Aorta (tissue), 5 donors: Measurements from ENCODE around the gene YAE1. TPM values are rescaled to one million over a fixed set of nuclear protein-coding genes. Genes with fewer than 3 reads are reported as not detected.
A peak's percentile ranks its signal among the peaks of the same experiment; 100 is the strongest.

Source experiments
- ATAC-seq: fragments of 200-7000 bp; cut with Tn5 transposase; one replicate; pipeline ENCODE4 v1.9.1; 2022; ENCODE audit warnings: moderate library complexity; ENCODE audit not compliant: low FRiP score
- DNase-seq, 2 donors: peaks; one replicate each; pipeline ENCODE4 v3.0.0-alpha.2; 2020
- H3K27ac ChIP-seq, 2 donors: one replicate each; pipeline ENCODE4 v1.5.1; 2013; ENCODE audit warnings: low read length in 2 of 2, mild to moderate bottlenecking in 2 of 2, moderate library complexity in 2 of 2, control low read depth in 1 of 2, inconsistent platforms in 1 of 2, low read depth in 1 of 2
- H3K27me3 ChIP-seq, 2 donors: one replicate each; pipeline ENCODE4 v1.6.1; 2013; ENCODE audit warnings: control low read depth in 1 of 2, low read length in 1 of 2, mild to moderate bottlenecking in 1 of 2, moderate library complexity in 1 of 2; ENCODE audit not compliant: insufficient read depth in 2 of 2, control insufficient read depth in 1 of 2
- H3K36me3 ChIP-seq, 2 donors: one replicate each; pipeline ENCODE4 v1.6.1; 2013; ENCODE audit warnings: control low read depth in 1 of 2, low read length in 1 of 2, mild to moderate bottlenecking in 1 of 2; ENCODE audit not compliant: insufficient read depth in 2 of 2, control insufficient read depth in 1 of 2
- H3K4me1 ChIP-seq, 2 donors: one replicate each; pipeline ENCODE4 v1.6.1; 2013; ENCODE audit warnings: low read length in 2 of 2, control low read depth in 1 of 2, mild to moderate bottlenecking in 1 of 2, moderate library complexity in 1 of 2; ENCODE audit not compliant: insufficient read depth in 2 of 2, control insufficient read depth in 1 of 2
- H3K4me3 ChIP-seq, 2 donors: one replicate each; pipeline ENCODE4 v1.5.1; 2013; ENCODE audit warnings: low read length in 2 of 2, control low read depth in 1 of 2, mild to moderate bottlenecking in 1 of 2
- H3K9me3 ChIP-seq: one replicate; pipeline ENCODE4 v1.6.1; 2013; ENCODE audit warnings: mild to moderate bottlenecking, low read length; ENCODE audit not compliant: control insufficient read depth
- WGBS, 2 donors: extraction: QIAGEN DNeasy Blood & Tissue Kit; methylation state at CpG; one replicate each; pipeline ENCODE4 v1.1.7; 2013; 5-methylcytosine and 5-hydroxymethylcytosine counted together
- intact Hi-C, 2 donors: fragments of 100-400 bp; cut with DNase I; formaldehyde crosslinking; loops; one replicate each; pipeline versions ENCODE4 v1.14.2 to v1.15.0; 2022
- long read RNA-seq, 2 donors: library from polyadenylated mRNA; unstranded; transcript quantifications; one replicate each; pipeline ENCODE4 v2.0.0, GENCODE V29; 2020 to 2021
- polyA plus RNA-seq, 2 donors: library from polyadenylated mRNA; stranded (reverse); fragments of 200-250 nt; gene quantifications; one replicate each; pipeline ENCODE4 v1.2.3, GENCODE V29; 2013
- total RNA-seq, 2 donors: library from RNA; stranded (reverse); fragmentation: NEBNext Ultra II Directional; extraction: Animal tissue kit (Norgen Biotek cat#: 25700); gene quantifications; one replicate each; pipeline ENCODE4 v1.2.1, GENCODE V29; 2021
- donor health status: healthy with polysubstance abuse.
- donor health status: Bipolar disorder and iron deficiency.
- donor health status: DM: no; HTN: no; CAD: no.
- donor health status: DM: no; HTN: no; CAD: no.
- donor health status: DM: yes; HTN: yes; CAD: no.

Gene YAE1
- total RNA-seq (10 to 100 TPM; 14.6 to 20.8 TPM), polyA plus RNA-seq (10 to 100 TPM; 15.8 to 21.4 TPM)
- long read RNA-seq, donor 1, transcript YAE1-201 (3 exons, 899 nt): major isoform, 6 of 12 reads
- long read RNA-seq, donor 1, partial matches to known transcripts: 1 of 12 reads
- long read RNA-seq, donor 1, other reads (novel, unspliced or antisense): 3 of 12 reads
- long read RNA-seq, donor 2, partial matches to known transcripts: 0 of 7 reads
- long read RNA-seq, donor 2, other reads (novel, unspliced or antisense): 3 of 7 reads

DNA sequence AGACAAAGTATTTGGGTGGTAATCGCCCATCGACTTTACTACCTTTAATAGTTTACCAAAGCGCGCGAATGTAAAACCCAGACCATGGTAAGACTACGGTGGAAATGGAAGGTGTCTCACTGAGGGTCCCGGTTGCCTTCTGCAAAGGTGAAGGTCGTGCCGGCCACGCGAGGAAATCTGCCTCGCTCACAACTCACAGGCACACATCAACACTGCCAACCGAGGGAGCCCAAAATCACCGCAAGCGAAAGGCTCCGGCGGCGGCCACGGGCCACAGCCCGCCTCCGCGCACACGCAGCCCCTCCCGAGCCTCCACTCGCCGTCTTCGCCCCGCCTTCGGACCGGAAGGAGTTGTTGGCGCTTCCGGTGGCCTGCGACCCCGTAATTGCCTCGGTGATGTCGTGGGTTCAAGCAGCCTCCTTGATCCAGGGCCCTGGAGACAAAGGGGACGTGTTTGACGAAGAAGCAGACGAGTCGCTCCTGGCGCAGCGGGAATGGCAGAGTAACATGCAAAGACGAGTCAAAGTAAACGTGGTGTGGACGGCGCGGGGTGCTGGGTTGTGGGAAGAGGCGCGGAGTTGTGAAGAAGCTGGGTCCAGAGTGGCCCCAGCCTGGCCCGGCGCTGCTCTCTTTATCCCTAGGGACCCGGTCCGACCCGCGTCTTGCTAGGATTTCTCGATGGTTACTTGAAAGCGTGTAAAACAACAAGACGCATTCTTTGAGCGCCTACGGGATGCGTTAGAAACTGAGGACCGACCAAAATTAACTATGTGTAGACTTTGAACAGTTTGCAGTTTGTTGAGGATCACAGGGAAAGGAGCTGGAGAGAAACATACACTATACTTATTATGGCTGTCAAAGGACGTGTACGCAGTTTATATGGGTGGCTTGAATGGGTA is at the start of gene YAE1:
YAE1 (plus strand) TSS at position 382 of the 899 bp plus-strand sequence; CDS start at position 397, 15 bp downstream.
- H3K9me3 ChIP-seq: no peaks in the 10 kb centered on the region
- H3K36me3 ChIP-seq: peaks cover 0 to 1% of the 10 kb centered on the region in 2 donors
- no peaks in the 10 kb centered on the region for H3K27me3 ChIP-seq
- peak; percentile 88 to 95 for DNase-seq
- WGBS, 2 donors: 0% methylated on average over 63 to 64 of the region's 64 CpGs
- peak; percentile 96 for ATAC-seq
- peak within 1 kb of the TSS; percentile 67 to 73 for H3K4me3 ChIP-seq
- peaks cover 0 to 3% of the 10 kb centered on the region in 2 donors for H3K4me1 ChIP-seq
- intact Hi-C loops: loop anchor here in 1 of 2 donors (5.0 kb wide), 1 partner anchor 166 kb away; no protein-coding TSS in a partner anchor
- peak within 1 kb of the TSS in 1 of 2 donors; percentile 82 for H3K27ac ChIP-seq

GRCh38 chr7:39516498-39516897 is 49.7 kb upstream of the YAE1 start:
- 74 to 80% methylated on average over 7 of the region's 7 CpGs for WGBS, 2 donors
- intact Hi-C loops: loop anchor here (5.0 kb wide), 2 partner anchors 584 to 719 kb away; no protein-coding TSS in a partner anchor

DNA sequence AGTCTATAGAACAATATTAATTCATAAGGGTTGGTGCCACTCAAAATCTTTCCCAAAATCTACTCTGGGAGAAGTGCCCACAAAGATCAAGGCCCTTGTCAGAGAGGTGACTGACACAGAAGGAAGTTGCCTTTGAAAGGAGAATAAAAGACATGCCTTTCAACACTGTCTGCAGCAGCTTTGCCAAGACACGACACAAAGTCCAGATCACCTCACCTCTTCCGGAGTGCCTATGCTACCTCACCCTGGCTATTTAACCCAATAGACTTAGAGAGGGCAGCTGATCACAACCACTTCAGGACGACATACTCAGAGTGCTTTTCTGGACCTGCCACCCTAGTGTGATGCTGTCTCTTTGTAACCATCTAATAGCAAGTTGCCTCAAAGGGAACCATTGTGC is 49.0 kb upstream of the YAE1 start:
- H3K36me3 ChIP-seq: no peaks in the 10 kb centered on the region
- no peak overlapping the region for H3K4me3 ChIP-seq
- no peaks in the 10 kb centered on the region for H3K4me1 ChIP-seq
- no peak overlapping the region for H3K27ac ChIP-seq
- no peaks in the 10 kb centered on the region for H3K9me3 ChIP-seq
- H3K27me3 ChIP-seq: no peaks in the 10 kb centered on the region
- intact Hi-C loops: loop anchor here (5.0 kb wide), 2 partner anchors 585 to 720 kb away; no protein-coding TSS in a partner anchor
- 51 to 52% methylated on average over 3 of the region's 3 CpGs for WGBS, 2 donors
- ATAC-seq (no peak), DNase-seq (no peak)

More at GRCh38 chr7:39516498-39516897, 49.7 kb upstream of the YAE1 start:
- Histone ChIP-seq H3K4me1 (no peaks in the 10 kb centered on the region), H3K27ac (no peak overlapping the region), H3K36me3 (no peaks in the 10 kb centered on the region), H3K27me3 (no peaks in the 10 kb centered on the region), H3K9me3 (no peaks in the 10 kb centered on the region), H3K4me3 (no peak overlapping the region)
- ATAC-seq (no peak), DNase-seq (no peak)

- ATAC-seq (no peak), DNase-seq (no peak)
- intact Hi-C loops: no loop called here
Observed at GRCh38 chr7:39525926-39526325, 40.3 kb upstream of the YAE1 start.

DNA sequence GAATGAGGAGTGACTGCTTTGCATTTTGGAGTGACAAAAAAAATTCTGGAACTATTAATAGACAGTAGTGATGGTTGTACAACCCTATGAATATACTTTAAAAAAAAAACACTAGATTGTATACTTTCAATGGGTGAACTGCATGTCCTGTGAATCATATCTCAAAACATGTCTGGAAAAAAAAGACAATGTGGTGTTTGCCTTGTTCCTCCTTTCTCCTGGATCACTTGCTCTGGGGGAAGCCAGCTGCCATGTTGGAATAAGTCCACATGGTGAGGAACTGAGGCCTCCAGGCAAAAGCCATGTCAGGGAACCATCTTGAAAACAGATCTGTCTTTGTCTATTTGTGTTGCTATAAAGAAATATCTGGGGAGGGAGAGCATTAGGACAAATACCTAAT is 39.5 kb upstream of the YAE1 start:
- Histone ChIP-seq H3K36me3 (no peaks in the 10 kb centered on the region), H3K27ac (no peak overlapping the region), H3K4me1 (no peaks in the 10 kb centered on the region), H3K4me3 (no peak overlapping the region), H3K27me3 (no peaks in the 10 kb centered on the region), H3K9me3 (no peaks in the 10 kb centered on the region)
- no peak for DNase-seq
- intact Hi-C loops: no loop called here
- no peak for ATAC-seq

More at GRCh38 chr7:39525926-39526325, 40.3 kb upstream of the YAE1 start:
- Histone ChIP-seq H3K4me3 (no peak overlapping the region), H3K4me1 (no peaks in the 10 kb centered on the region), H3K36me3 (no peaks in the 10 kb centered on the region), H3K27me3 (no peaks in the 10 kb centered on the region), H3K9me3 (no peaks in the 10 kb centered on the region), H3K27ac (no peak overlapping the region)
- 93 to 94% methylated on average over 1 of the region's 1 CpG for whole genome bisulfite sequencing, 2 donors

DNA sequence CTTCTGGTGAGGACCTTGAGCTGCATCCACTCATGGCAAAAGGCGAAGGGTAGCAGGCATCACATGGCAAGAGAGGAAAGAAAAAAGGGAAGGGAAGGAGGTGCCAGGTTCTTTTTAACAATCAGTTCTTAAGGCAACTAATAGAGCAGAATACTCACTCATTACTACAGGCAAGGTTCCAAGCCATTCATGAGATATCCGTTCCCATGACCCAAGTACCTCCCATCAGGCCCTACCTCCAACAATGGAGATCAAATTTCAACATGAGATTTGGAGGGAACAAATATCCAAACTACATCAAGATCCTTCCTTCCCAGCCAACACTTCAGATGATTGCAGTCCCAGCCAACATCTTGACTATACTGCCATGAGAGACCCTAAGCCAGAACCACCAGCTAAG is 38.9 kb upstream of the YAE1 start:
- WGBS, 2 donors: 53 to 60% methylated on average over 2 of the region's 2 CpGs

DNA sequence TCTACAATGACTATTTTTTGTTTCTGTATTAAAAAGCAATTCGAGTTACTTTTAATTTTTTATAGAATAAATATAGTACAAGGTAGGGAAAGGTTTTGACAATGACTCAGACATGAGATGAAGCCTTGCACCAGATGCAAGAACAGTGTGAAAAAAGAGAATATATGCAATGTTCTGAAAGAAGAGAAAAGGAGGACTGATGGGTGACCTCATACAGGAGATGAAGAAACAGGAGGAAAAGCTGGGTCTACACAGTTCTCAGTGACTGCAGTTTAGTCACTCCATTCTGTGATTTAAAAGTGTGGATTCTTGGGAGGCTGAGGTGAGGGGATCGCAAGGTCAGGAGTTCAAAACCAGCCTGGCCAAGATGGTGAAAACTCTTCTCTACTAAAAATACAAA is 38.3 kb upstream of the YAE1 start:
- Histone ChIP-seq H3K27me3 (no peaks in the 10 kb centered on the region), H3K36me3 (no peaks in the 10 kb centered on the region), H3K4me1 (no peaks in the 10 kb centered on the region), H3K27ac (no peak overlapping the region), H3K9me3 (no peaks in the 10 kb centered on the region), H3K4me3 (no peak overlapping the region)
- WGBS, 2 donors: 72 to 74% methylated on average over 2 of the region's 2 CpGs
- no peak for ATAC-seq
- intact Hi-C loops: no loop called here
- DNase-seq: no peak

More for the DNA sequence above, 38.9 kb upstream of the YAE1 start:
- Histone ChIP-seq H3K9me3 (no peaks in the 10 kb centered on the region), H3K4me3 (no peak overlapping the region), H3K27ac (no peak overlapping the region), H3K36me3 (no peaks in the 10 kb centered on the region), H3K4me1 (no peaks in the 10 kb centered on the region), H3K27me3 (no peaks in the 10 kb centered on the region)
- DNase-seq (no peak), ATAC-seq (no peak)
- intact Hi-C loops: no loop called here

DNA sequence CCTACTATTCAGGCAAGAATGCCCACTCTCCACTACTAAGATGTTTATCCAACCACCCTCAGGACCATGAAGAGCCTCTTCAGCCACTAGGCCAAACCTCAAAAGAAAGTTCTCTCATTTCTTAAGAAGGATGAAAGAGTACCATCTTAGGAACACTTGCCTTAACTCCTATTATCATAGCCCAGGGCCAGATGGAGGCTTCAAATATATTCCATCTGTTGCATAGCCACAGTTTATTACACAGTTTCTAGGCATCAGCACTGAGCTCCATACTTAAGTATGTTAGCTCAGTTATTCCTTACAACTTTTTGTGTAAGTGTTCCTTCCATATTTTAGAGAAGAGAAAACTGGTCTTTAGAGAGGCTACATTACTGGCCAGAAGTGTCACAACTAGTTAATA is 37.4 kb upstream of the YAE1 start:
- H3K4me3 ChIP-seq: no peak overlapping the region
- H3K27me3 ChIP-seq: no peaks in the 10 kb centered on the region
- intact Hi-C loops: no loop called here
- H3K4me1 ChIP-seq: no peaks in the 10 kb centered on the region
- H3K27ac ChIP-seq: no peak overlapping the region
- H3K36me3 ChIP-seq: no peaks in the 10 kb centered on the region
- no peak for ATAC-seq
- DNase-seq: no peak
- no peaks in the 10 kb centered on the region for H3K9me3 ChIP-seq
